Stimulated activated CD4-positive, alpha-beta T cell treated with anti-CD3 and anti-CD28 coated beads, Interleukin-15, amount 100 ng/mL, for 1 hour (primary cell): Measurements from ENCODE around the gene KIF3B.
"Not testable (repeated sequence)": the region's sequence is repeated elsewhere in the genome, so short reads cannot be mapped to it uniquely, and the experiment has no call there.

ENCODE experiments used
- DNase-seq, 2 donors: peaks; one replicate each; pipeline ENCODE4 v3.0.0-alpha.2; 2020; ENCODE audit warnings: low read depth in 1 of 2, low spot score in 1 of 2

The KIF3B gene

DNA sequence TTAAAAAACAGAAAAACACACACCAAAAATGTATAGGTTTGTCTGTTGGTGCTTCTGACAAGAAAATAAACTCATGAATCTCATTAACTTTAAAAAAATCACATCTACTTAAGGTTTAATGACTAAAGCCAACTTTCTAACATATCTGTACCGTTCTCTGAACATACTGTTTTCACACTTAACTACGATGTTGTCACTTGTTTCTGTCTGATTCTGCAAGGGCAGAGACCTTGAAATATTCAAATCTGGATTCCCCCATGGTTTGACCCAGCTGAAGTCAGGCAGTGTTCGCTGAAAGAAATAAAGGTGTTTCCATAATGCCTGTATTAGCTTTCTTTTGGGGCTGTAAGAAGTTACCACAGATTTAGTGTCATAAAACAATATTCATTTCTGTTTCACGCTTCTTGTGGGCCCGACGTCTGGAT, 78.0 kb downstream of the KIF3B start:
- no peak for DNase-seq

DNA sequence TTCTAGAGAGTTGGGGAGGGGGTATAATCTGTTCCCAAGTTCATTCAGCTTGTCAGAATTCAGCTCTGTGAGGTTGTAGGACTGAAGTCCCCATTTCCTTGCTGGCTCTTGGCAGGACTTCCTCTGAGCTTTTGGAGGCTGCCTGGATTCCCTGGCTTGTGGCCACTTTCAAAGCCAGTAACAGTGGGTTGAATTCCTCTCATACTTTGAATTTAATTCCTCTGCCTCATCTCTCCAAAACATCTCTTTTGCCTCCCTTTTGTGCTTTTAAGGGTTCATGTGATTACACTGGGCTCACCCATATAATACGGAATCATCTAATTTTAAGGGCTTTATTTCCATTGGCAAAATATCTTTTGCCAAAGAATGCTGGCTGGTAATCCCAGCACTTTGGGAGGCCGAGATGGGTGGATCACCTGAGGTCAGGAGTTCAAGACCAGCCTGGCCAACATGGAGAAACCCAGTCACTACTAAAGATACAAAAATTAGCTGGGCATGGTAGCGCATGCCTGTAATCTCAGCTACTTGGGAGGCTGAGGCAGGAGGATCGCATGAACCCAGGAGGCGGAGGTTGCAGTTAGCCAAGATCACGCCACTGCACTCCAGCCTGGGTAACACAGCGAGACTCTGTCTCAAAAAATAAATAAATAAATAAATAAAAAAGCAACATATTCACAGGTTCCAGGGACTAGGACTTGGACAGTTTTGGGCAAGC, 78.6 kb downstream of the KIF3B start:
- not testable (repeated sequence) for DNase-seq

DNA sequence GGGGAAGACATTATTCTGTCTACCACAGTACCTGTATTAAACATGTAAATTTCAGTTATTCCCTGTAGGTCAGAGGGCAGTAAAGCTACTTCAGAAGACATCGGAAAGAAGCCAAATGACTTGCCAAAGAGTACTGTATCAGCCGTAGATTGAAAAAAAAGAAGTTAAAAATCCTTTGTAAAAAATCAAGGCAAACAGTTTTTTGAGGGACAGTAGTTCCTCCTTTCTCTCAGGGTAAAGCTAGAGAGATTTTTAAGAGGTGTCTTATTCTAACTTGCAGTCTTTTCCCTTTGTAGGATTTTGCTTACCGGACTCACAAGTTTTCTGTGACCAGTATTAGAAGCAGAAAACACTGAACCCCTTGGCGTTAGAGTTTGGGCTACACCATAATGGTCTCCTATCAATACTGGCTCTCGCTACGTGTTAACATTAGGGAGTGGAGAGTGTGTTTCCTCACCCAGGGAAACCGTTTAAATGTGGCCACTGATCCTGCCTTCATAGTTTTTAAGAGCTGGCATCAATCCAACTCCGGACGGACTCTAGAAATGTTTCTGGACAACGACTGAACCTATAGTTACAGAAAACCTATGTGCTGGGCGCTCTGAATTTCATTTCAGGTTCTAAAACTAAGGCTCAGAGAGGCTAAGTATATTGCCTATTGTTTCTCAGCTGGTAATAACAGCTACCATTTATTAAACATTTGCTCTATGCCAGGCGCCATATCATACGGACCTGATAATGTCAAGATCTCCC, 79.3 kb downstream of the KIF3B start:
- DNase-seq = no peak

DNA sequence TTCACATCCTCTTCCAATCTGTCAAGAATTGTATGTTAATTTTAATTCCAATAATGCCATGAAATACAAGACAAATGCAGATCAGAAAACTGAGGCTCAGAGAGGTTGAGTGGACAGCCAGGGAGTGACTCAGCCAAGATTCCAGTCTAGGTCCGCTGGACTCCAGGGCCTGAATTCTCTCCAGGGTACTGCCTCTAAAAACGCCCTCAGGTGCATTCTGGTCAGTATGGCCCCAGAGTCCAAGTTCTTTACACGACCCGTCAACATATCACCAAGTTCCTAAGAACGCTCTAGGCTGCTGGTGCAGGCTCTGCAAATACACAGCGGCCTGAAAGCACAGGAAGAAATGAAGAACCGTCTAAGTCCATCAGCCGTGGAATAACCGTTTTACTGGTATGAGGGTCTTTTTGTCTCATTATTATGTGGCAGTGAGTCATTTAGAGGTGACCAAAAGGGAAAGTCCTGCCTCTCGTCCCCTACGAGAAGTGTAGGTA, 80.0 kb downstream of the KIF3B start:
- no peak for DNase-seq

DNA sequence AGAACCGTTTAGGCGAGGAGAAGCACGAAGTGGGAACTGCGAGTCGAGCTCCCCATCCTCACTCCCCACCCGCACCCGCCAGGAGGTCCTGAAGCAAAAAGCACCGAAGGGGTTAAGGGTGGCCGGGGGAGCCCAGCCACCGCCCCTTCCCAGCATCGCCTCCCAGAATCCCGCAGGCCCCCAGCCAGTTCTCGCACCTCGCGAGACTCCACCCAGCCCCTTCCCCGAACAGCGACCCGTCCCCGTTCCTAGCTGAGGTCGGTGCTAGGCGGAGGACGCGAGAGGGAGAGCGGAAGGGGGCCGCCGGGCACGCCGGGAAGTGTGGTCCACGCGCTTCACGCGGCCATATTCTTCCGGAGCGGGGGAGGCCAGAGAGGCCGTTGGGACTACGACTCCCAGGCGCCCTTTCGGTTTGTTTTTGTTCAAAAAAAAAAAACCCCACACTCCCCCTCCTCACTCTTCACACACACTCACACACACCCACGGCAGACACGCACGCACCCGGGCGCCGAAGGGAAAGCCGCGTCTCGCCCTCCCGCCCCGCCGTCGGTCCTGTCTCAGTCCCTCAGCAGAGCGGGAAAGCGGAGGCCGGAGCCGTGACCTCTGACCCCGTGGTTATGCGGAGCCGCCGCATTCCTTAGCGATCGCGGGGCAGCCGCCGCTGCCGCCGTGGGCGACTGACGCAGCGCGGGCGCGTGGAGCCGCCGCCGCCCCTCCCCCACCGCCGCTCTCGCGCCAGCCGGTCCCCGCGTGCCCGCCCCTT, 80.6 kb downstream of the KIF3B start, which contains the start of gene ASXL1:
ASXL1 (plus strand) TSS at position 463 of the 763 bp plus-strand sequence. CDS start 445 bp downstream, outside the sequence.
- peak; percentile 88 to 89 for DNase-seq

DNA sequence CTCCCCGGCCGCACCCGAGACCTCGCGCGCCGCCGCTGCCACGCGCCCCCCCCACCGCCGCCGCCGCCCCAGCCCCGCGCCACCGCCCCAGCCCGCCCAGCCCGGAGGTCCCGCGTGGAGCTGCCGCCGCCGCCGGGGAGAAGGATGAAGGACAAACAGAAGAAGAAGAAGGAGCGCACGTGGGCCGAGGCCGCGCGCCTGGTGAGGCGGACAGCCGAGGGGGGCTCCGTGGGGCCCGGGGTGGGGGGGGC, 81.1 kb downstream of the KIF3B start:
- DNase-seq = no peak

DNA sequence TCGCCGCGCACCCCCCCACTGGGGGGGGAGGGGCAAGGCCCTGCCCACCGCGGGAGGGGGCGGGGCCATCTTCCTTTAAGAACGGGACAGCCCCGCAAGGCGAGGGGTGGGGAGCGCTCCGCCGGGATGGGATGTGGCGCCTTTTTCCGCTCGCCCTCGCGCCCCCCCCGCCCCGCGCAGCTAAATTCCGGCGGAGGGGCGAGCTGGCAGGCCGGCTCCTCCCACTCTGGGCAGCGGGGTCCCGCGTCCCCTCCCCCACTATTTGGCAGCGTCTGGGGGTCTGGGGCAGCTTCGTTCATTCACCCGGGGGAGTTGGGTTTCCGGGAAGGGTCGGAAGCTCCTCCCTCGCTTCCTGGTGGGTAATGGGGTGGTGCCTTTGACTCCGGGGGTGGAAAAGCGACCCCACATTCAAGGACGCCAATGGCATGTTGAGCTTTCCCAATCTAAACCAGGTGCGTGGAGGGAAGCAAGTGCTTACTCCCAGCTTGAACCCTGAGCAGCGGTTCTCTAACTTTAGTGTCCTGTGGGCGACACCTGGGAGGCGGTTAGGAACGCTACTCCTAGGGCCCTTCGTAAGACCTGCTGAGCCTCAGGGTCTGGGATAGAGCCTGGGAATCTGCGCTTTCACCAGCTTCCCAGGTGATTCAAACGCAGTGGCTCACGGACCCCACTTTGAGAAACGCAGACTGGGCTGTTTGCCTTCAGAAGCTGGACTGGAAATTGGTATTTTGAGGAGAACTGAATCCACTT, 81.6 kb downstream of the KIF3B start:
- peak; percentile 52 to 66 for DNase-seq

DNA sequence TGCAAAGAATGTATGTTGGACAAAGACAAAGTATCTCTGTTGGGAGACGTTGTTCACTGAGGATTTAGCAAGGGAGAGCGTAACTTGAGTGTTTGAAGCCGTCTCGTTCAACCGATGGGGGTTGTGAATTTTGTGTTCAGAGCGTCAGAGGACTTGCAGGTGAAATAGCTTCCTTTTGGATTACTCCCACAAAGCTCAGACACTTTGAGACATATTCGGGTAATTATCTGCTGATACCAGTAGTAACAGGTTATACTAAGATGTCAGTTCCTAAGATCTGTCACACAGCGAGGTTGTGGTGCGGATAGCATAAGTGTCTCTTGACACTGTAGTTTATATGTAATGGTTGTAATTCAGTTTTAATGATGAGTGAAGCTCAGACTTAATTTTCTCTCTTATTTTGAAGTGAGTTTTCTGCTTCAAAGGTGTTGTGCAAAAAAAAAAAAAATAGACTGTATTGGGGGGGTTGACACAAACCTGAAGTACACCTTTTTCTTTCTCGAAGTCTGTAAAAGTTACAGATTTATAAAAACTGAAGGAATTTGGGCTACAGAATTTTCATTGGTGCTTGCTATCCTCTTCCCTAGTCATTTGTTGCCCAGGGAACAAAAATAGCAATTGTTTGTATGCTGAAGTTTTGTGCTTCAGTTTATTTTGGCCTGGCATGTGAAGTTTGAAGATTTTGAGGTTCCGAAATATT, 82.3 kb downstream of the KIF3B start:
- no peak for DNase-seq

DNA sequence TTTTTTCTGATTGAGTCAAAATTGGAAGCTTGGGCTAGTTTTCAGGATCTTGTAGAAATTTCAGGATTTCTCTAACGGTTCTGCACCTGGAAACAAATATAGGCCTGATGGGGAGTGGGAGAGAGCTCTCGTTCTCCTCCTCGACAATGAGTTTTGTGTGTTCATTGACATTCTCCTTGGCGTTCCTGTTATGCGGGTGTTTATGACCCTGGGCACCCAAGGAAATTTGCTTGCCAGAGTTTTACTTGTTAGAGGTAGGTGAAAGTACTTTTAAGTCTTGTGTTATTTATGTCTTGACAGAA, 82.8 kb downstream of the KIF3B start:
- DNase-seq = no peak

DNA sequence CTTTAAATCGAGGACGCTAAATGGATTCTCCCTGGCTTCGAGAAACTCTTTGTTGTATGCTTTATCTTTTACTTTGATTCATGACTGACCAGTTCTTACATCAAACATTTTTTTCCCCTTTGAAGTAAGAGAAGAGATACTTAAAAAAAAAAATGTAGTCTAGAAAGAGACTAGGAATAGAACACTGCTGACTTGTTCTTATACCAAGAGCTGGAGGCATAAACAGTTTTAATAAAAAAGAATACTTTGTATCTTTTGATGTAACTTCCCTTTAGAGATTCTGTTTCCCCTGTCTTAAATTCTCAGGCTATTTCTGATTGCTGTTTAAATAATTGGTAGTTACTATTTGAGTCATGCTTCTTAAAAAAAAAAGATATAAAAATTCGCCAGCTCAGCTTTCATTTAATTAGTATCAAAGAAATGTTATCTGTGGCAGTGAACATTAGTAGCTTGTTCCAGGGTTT, 85.5 kb downstream of the KIF3B start:
- DNase-seq = no peak

DNA sequence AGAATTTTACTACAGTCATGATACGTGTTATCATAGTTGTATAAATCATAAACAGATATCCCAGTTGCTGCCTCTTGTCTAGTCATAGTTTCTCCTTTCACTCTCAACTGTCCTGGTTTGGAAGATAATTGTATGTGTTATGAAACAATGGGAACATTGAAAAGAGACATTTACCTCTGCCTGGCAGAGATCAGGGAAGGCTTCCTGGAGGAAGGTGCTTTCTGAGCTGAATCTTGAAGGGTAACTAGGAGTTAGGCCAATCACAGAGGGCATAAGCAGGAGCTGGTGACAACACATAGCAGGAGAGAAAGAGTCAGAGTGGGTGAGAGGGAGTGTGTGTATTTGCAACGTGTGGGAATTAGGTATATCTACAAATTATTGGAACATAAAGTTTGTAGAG, 86.0 kb downstream of the KIF3B start:
- no peak for DNase-seq

DNA sequence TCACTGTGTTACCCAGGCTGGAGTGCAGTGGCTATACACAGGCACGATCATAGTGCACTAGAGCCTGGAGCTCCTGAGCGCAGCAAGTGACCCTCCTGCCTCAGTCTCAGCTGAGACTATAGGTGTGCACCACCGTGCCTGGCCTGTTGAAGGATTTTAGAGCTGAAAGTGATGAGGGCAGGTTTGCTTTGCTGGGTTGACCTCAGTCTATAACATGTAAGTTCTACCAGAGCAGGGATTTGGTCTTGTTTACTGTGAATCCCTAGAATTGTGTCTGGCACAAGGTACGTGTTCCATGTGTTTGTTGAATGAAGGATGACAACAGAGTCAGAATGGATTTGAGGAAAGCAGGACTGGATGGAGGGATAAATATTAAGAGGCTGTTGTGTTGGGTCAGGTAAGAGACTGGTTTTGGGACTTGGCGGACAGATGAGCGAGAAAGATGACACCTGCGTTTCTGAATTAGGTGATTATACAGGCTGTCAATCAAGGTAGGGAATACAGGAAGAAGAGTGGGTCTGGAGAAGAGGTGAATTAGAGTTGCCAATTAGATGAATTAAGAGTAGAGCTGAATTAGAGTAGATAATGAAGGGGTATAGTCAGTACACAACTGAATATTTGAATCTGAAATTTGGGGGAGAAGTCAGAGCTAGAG, 87.2 kb downstream of the KIF3B start:
- DNase-seq = no peak

DNA sequence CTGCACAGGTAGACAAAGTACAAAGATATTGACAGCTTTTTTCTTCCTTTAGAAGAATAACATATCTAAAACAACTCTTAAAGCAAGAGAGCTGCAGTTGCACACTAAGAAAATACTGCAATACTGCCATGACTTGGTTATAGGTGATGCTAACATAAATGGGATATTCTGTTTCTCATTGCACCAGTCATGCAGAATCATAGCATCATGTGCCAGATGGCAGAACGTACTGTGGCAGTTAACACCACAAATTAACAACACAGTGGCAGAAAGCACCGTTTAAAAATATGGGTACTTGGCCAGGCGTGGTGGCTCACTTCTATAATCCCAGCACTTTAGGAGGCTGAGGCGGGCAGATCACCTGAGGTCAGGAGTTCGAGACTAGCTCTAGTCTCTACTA, 88.1 kb downstream of the KIF3B start:
- no peak for DNase-seq

DNA sequence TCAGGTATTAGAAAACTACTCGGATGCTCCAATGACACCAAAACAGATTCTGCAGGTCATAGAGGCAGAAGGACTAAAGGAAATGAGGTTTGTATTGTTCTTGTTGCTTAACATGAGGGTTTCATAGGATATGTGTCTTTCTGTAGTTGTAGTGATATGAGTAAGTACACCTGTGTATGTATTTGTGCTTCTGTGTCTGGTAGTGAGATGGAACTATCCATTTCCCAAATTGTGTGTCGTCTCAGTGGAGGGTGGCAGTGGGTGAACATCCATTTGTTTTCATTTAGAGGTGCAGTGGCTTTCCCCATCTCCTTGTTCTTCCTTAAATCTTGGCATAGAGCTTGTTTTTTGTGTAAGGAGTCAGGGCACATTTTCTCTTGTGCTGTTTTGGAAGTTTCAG, 88.9 kb downstream of the KIF3B start:
- DNase-seq = no peak

DNA sequence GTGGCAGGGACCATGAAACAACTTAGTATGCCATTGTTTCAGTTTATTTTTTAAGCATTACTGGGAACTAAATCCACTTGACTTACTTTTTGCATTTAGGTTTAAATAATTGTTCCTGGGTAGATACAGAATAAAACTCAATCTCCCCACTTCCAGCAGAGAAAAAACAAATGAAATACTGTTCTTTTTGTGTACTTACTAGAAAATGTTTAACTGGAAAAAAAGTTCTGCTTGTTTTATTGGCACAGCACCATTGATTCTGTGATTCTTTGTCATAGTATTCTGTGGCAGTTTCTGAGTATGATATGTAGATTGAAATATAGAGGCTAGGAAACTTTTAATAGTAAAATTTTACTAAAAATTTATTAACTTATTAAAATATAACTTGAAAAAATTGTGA, 90.9 kb downstream of the KIF3B start:
- no peak for DNase-seq

DNA sequence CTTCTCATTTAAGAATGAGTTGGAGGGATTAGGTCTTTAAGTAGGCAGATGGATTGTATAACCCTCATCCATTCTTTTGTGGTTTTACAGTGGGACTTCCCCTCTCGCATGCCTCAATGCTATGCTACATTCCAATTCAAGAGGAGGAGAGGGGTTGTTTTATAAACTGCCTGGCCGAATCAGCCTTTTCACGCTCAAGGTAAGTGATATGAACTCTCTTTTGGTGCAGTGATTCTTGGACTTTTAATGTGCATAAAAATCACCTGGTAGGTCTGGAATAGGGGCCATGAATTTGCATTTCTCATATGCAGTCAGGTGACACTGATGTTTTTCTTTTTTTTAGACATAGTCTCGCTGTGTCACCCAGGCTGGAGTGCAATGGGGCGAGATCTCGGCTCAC, 91.5 kb downstream of the KIF3B start:
- DNase-seq = no peak

DNA sequence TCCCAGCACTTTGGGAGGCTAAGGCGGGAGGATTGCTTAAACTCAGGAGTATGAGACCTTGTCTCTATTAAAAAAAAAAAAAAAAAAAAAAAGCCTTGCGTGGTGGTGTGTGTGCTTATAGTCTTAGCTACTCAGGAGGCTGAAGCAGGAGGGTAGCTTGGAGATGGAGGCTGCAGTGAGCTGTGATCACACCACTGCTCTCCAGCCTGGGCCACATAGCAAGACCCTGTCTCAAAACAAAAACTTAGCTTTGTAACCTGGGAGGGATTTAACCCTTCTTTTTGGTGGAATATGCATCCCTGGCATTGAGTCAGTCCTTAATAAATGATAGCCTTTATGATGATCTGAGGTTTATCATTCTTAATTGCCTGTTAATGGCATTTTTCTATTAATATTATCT, 93.4 kb downstream of the KIF3B start:
- no peak for DNase-seq

DNA sequence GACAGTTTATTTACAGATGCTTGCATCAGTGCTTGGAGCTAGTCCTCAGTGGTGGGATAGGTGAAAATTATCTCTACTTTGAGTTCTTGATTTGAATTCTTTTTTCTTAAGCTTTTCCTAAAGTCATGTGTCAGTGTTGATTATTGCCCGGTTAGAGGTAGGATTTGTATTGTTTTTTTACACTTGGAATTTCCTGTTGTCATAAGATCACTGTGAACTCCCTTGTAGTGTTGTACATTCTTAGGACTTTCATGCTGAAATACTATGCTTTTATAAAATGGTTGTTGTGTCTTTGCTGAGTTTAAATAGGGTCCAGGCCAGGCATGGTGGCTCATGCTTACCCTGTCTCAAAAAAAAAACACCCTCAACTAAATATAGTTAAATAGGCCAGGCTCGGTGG, 101.0 kb downstream of the KIF3B start:
- no peak for DNase-seq

DNA sequence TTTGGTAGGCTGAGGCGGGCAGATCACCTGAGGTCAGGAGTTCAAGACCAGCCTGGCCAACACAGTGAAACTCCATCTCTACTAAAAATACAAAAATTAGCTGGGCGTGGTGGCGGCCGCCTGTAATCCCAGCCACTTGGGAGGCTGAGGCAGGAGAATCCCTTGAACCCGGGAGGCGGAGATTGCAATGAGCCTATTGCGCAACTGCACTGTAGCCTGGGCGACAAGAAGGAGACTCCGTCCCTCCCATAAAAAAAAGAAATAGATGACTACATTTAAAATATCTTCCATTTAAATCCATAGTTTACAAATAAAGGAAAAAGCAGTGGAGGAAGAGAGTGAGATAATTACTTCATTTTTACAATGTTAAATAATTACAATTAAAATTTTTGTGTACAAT, 102.6 kb downstream of the KIF3B start:
- not testable (repeated sequence) for DNase-seq

DNA sequence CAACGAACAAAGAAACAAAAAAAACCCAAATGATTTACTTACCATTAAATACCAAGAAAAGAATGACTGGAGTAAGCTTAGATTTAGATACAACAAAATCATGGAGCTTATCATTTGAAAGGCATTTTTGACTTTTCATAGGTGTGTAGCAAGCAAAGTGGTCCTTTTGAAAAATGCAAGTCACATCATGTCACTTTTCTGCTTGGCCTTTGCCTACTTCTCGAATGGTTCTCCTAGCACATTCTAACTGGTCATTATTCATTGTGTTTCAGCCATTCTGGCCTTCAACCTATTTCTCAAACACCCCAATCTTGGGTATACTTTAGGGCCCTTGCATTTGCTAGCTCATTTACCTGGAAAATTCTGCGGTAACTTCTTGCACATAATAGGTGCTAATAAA, 103.3 kb downstream of the KIF3B start:
- no peak for DNase-seq
